ENCODE results near the gene GPR37L1.

Gene GPR37L1

GRCh38 chr1:202148391-202148790 is 25.7 kb downstream of the GPR37L1 start:
- Histone ChIP-seq H4K20me1 (ENCODE audit: insufficient read depth) (no peaks in the 10 kb centered on the region), H3K9ac (no peak overlapping the region), H3K4me3 (IDR thresholded peaks at IDR 0.05; ENCODE audit: insufficient read depth, low read depth, low read length) (no peak overlapping the region), H3K36me3 (ENCODE audit: insufficient read depth) (no peaks in the 10 kb centered on the region), H3K4me1 (ENCODE audit: low read depth, poor library complexity, severe bottlenecking) (peaks cover 9% of the 10 kb centered on the region), H2AFZ (ENCODE audit: low read depth) (no peak overlapping the region), H3K4me2 (no peak overlapping the region), H3K79me2 (ENCODE audit: insufficient read depth, low read depth) (peaks cover 5% of the 10 kb centered on the region), H3K27ac (no peak overlapping the region), H3K27me3 (ENCODE audit: insufficient read depth, low read depth) (no peaks in the 10 kb centered on the region)
- TF ChIP-seq, protein P1, sequence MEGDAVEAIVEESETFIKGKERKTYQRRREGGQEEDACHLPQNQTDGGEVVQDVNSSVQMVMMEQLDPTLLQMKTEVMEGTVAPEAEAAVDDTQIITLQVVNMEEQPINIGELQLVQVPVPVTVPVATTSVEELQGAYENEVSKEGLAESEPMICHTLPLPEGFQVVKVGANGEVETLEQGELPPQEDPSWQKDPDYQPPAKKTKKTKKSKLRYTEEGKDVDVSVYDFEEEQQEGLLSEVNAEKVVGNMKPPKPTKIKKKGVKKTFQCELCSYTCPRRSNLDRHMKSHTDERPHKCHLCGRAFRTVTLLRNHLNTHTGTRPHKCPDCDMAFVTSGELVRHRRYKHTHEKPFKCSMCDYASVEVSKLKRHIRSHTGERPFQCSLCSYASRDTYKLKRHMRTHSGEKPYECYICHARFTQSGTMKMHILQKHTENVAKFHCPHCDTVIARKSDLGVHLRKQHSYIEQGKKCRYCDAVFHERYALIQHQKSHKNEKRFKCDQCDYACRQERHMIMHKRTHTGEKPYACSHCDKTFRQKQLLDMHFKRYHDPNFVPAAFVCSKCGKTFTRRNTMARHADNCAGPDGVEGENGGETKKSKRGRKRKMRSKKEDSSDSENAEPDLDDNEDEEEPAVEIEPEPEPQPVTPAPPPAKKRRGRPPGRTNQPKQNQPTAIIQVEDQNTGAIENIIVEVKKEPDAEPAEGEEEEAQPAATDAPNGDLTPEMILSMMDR (conservative IDR thresholded peaks at IDR 0.05; ENCODE audit: low read depth, low read length), result no peak

- no peaks in the 10 kb centered on the region for H3K36me3 ChIP-seq (ENCODE audit: insufficient read depth)
- H3K4me3 ChIP-seq (IDR thresholded peaks at IDR 0.05; ENCODE audit: insufficient read depth, low read depth, low read length), result no peak overlapping the region
- H3K79me2 ChIP-seq (ENCODE audit: insufficient read depth, low read depth), result no peaks in the 10 kb centered on the region
- no peaks in the 10 kb centered on the region for H3K27me3 ChIP-seq (ENCODE audit: insufficient read depth, low read depth)
- TF ChIP-seq, protein P1 (conservative IDR thresholded peaks at IDR 0.05; ENCODE audit: low read depth, low read length), result no peak
- no peak overlapping the region for H3K27ac ChIP-seq
- no peak overlapping the region for H3K4me2 ChIP-seq
- H3K4me1 ChIP-seq (ENCODE audit: low read depth, poor library complexity, severe bottlenecking), result peaks cover 9% of the 10 kb centered on the region
- no peaks in the 10 kb centered on the region for H4K20me1 ChIP-seq (ENCODE audit: insufficient read depth)
- H2AFZ ChIP-seq (ENCODE audit: low read depth), result no peak overlapping the region
- no peak overlapping the region for H3K9ac ChIP-seq
Measured at GRCh38 chr1:202149566-202149965, 26.8 kb downstream of the GPR37L1 start.

DNA sequence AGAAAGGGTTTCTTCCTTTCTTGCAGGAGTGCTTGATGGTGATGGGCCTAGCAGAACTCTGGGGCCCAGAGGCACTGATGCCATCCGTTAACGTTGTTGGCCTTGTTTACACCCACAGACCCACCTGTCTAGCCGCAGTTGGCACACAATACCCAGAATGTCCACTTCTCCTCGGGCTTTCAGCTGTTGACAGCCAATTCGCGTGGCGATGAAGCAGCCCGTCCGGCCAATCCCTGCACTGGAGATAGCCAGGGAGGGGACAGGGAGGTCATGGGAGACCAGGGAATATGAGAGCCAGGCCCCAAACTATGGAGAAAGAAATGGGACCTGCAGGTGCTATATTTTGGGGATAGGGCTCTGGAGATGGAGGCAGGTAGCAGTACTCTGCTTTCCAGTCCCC is 27.5 kb downstream of the GPR37L1 start:
- no peak overlapping the region for H2AFZ ChIP-seq (ENCODE audit: low read depth)
- no peak overlapping the region for H3K4me3 ChIP-seq (IDR thresholded peaks at IDR 0.05; ENCODE audit: insufficient read depth, low read depth, low read length)
- TF ChIP-seq, protein P1 (conservative IDR thresholded peaks at IDR 0.05; ENCODE audit: low read depth, low read length), result no peak
- no peaks in the 10 kb centered on the region for H3K27me3 ChIP-seq (ENCODE audit: insufficient read depth, low read depth)
- H3K36me3 ChIP-seq (ENCODE audit: insufficient read depth), result no peaks in the 10 kb centered on the region
- no peak overlapping the region for H3K9ac ChIP-seq
- H3K79me2 ChIP-seq (ENCODE audit: insufficient read depth, low read depth), result no peaks in the 10 kb centered on the region
- no peak overlapping the region for H3K27ac ChIP-seq
- no peaks in the 10 kb centered on the region for H4K20me1 ChIP-seq (ENCODE audit: insufficient read depth)
- peaks cover 7% of the 10 kb centered on the region for H3K4me1 ChIP-seq (ENCODE audit: low read depth, poor library complexity, severe bottlenecking)
- H3K4me2 ChIP-seq, result no peak overlapping the region

DNA sequence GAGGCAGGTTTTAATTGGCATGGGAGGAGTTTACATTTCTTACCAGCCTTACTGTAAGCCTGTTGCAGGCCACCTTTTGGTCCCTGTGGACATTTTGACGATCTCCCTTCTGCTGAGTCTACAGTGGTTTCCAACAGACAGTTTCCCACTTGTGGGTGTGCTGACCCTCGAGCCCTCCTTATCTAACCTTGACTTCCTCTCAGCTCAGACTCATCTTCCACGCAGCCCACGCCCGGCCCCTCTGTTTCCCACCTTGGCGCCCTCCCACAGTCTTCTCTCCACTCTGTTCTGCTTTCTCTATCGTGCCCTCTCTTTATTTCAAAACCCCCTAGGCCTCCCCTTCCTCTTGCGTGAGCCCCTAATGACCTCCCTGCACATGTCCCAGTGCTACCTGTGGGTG is 27.9 kb downstream of the GPR37L1 start:
- Histone ChIP-seq H3K4me3 (IDR thresholded peaks at IDR 0.05; ENCODE audit: insufficient read depth, low read depth, low read length) (no peak overlapping the region), H3K79me2 (ENCODE audit: insufficient read depth, low read depth) (no peaks in the 10 kb centered on the region), H3K4me1 (ENCODE audit: low read depth, poor library complexity, severe bottlenecking) (peaks cover 3% of the 10 kb centered on the region), H3K27me3 (ENCODE audit: insufficient read depth, low read depth) (no peaks in the 10 kb centered on the region), H2AFZ (ENCODE audit: low read depth) (no peak overlapping the region), H3K4me2 (no peak overlapping the region), H3K27ac (no peak overlapping the region), H3K36me3 (ENCODE audit: insufficient read depth) (no peaks in the 10 kb centered on the region), H4K20me1 (ENCODE audit: insufficient read depth) (no peaks in the 10 kb centered on the region), H3K9ac (no peak overlapping the region)
- TF ChIP-seq, protein P1 (conservative IDR thresholded peaks at IDR 0.05; ENCODE audit: low read depth, low read length), result no peak

All from KMS-11 (cell line).